ENCODE data around the gene TRPM8. TPM values are rescaled to one million over a fixed set of nuclear protein-coding genes. Genes with fewer than 3 reads are reported as not detected.
"Not testable (repeated sequence)": the region's sequence is repeated elsewhere in the genome, so short reads cannot be mapped to it uniquely, and the experiment has no call there.

The TRPM8 gene
- total and polyA plus RNA-seq, 9 donors = 0.92 TPM; not detected in 8

DNA sequence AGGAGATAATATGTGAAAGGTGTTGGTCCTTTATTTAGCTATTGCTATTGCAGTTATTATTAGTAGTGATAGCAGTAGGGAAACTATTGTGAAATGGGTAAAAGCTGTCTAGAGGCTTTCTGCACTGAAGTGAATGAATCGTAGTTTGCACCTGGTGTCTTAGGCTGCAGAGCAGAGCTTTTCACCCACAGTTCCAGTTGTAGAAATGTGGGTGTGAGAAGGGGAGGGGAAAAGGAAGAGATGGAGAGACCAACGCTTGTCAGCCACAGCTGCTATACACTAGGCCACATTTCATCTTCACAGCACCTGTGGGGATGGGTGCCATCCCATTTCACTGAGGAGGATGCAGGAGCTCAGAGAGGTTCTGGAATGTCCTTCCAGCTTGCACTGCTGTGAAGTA is 50.0 kb downstream of the TRPM8 start:
- TF ChIP-seq EP300 (IDR thresholded peaks at IDR 0.05) (no peak), POLR2A (IDR thresholded peaks at IDR 0.05) (no peak)
- TF ChIP-seq, protein P1, sequence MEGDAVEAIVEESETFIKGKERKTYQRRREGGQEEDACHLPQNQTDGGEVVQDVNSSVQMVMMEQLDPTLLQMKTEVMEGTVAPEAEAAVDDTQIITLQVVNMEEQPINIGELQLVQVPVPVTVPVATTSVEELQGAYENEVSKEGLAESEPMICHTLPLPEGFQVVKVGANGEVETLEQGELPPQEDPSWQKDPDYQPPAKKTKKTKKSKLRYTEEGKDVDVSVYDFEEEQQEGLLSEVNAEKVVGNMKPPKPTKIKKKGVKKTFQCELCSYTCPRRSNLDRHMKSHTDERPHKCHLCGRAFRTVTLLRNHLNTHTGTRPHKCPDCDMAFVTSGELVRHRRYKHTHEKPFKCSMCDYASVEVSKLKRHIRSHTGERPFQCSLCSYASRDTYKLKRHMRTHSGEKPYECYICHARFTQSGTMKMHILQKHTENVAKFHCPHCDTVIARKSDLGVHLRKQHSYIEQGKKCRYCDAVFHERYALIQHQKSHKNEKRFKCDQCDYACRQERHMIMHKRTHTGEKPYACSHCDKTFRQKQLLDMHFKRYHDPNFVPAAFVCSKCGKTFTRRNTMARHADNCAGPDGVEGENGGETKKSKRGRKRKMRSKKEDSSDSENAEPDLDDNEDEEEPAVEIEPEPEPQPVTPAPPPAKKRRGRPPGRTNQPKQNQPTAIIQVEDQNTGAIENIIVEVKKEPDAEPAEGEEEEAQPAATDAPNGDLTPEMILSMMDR (IDR thresholded peaks at IDR 0.05) = no peak
- no peaks in the 10 kb centered on the region for H3K9me3 ChIP-seq
- intact Hi-C loops (cut with DNase I) = no loop called here
- no peaks in the 10 kb centered on the region for H3K27me3 ChIP-seq
- no peak overlapping the region for H3K4me3 ChIP-seq
- 71 to 82% (median 75%) methylated on average over 2 of the region's 2 CpGs for WGBS, 3 donors
- no peak for DNase-seq
- H3K4me1 ChIP-seq (ENCODE audit: insufficient read depth) = no peaks in the 10 kb centered on the region
- no peak overlapping the region for H3K27ac ChIP-seq
- no peaks in the 10 kb centered on the region for H3K36me3 ChIP-seq

DNA sequence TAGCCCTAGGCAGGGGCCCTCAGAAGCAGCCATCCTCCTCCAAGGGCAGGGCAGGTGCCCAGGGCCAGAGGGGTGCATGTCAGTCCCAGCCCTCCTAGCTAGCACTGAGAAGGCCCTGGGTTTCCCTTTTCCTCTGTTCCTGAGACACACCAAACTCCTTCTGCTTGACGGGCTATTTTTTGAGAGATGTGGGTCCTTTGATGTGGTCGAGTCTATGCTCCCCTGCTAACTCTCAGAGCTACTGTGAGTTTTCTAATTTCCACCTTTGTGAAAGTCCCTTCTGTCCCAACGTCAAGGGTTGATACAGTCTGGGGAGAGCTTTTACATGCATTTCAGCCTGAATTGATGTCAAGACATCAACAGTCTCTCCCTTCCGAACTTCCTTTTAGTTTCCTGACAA is 51.4 kb downstream of the TRPM8 start:
- no peak overlapping the region for H3K27ac ChIP-seq
- no peak for TF ChIP-seq EP300 (IDR thresholded peaks at IDR 0.05)
- TF ChIP-seq, protein P1 (IDR thresholded peaks at IDR 0.05) = no peak
- TF ChIP-seq POLR2A (IDR thresholded peaks at IDR 0.05) = no peak
- H3K4me1 ChIP-seq (ENCODE audit: insufficient read depth) = no peaks in the 10 kb centered on the region
- H3K27me3 ChIP-seq = no peaks in the 10 kb centered on the region
- WGBS, 3 donors = 63 to 76% (median 75%) methylated on average over 4 of the region's 4 CpGs
- intact Hi-C loops (cut with DNase I) = no loop called here
- no peak for DNase-seq
- H3K4me3 ChIP-seq = no peak overlapping the region
- no peaks in the 10 kb centered on the region for H3K9me3 ChIP-seq
- no peaks in the 10 kb centered on the region for H3K36me3 ChIP-seq

DNA sequence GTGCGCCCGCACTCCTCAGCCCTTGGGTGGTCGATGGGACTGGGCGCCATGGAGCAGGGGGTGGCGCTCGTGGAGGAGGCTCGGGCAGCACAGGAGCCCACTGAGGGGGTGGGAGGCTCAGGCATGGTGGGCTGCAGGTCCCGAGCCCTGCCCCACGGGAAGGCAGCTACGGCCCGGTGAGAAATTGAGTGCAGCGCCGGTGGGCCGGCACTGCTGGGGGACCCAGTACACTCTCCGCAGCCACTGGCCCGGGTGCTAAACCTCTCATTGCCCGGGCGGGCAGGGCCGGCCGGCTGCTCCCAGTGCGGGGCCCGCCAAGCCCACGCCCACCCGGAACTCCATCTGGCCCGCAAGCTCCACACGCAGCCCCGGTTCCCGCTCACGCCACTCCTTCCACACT is 55.3 kb downstream of the TRPM8 start:
- H3K27ac ChIP-seq; H3K4me3 ChIP-seq; DNase-seq; intact Hi-C loops (cut with DNase I); H3K4me1 ChIP-seq (ENCODE audit: insufficient read depth); H3K27me3 ChIP-seq; H3K9me3 ChIP-seq; H3K36me3 ChIP-seq: not testable (repeated sequence)
- 92 to 95% (median 93%) methylated on average over 21 to 29 of the region's 29 CpGs for whole genome bisulfite sequencing, 3 donors

DNA sequence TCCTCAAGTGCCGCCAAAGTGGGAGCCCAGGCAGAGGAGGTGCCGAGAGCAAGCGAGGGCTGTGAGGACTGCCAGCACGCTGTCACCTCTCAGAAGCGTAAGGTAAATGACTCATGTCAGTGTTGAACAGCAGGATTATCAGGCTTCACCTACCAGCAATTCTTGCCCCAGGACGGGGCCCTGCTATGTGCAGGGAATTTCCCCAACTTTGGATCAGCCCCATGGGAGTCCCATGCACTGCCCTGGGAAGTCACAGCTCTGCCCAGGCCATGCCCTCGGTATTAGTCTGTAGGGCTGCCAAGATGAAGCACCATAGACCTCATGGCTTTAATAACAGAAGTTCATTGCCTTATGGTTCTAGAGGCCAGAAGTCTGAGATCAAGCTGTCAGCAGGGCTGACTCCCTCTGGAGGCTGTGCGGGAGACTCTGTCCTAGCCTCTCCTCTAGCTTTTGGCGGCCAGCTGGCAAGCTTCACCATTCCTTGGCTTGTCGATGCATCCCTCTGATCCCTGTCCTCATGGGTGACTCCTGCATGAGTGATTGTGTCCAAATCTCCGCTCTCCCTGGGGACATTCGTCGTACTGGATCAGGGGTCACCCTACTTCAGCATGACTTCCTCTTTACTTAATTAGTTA is 55.9 kb downstream of the TRPM8 start:
- Histone ChIP-seq H3K27me3 (no peaks in the 10 kb centered on the region), H3K4me1 (ENCODE audit: insufficient read depth) (no peaks in the 10 kb centered on the region), H3K9me3 (no peaks in the 10 kb centered on the region), H3K36me3 (no peaks in the 10 kb centered on the region), H3K4me3 (no peak overlapping the region), H3K27ac (no peak overlapping the region)
- TF ChIP-seq, protein P1 (IDR thresholded peaks at IDR 0.05) = no peak
- TF ChIP-seq EP300 (IDR thresholded peaks at IDR 0.05) (no peak), POLR2A (IDR thresholded peaks at IDR 0.05) (no peak)
- intact Hi-C loops (cut with DNase I) = no loop called here
- DNase-seq = no peak
- WGBS, 3 donors = 80 to 84% (median 84%) methylated on average over 13 of the region's 13 CpGs

DNA sequence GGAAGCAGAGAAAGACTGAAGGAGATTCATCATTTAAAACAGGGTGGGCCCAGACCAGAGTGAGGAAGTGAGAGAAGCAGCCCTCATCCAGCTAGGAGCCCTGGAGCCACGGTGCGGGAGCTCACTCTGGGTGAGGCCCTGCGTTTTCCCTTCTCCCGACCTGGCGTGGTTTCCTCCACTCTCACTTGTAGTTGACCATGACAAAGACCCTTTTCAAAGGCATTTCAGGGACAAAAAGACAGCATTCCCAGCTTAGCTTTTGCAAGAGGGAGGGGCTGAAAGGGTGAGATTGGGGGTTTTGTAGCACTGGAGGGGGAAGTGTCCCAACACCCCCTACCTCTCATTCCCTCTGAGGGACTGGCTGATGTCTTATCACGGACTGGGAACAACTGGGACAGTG is 56.6 kb downstream of the TRPM8 start:
- no peaks in the 10 kb centered on the region for H3K27me3 ChIP-seq
- no peak overlapping the region for H3K27ac ChIP-seq
- H3K4me3 ChIP-seq = no peak overlapping the region
- 75 to 76% (median 76%) methylated on average over 6 of the region's 6 CpGs for WGBS, 3 donors
- no peaks in the 10 kb centered on the region for H3K36me3 ChIP-seq
- TF ChIP-seq EP300 (IDR thresholded peaks at IDR 0.05) (no peak), POLR2A (IDR thresholded peaks at IDR 0.05) (no peak)
- TF ChIP-seq, protein P1 (IDR thresholded peaks at IDR 0.05) = no peak
- intact Hi-C loops (cut with DNase I) = no loop called here
- H3K4me1 ChIP-seq (ENCODE audit: insufficient read depth) = no peaks in the 10 kb centered on the region
- no peak for DNase-seq
- H3K9me3 ChIP-seq = no peaks in the 10 kb centered on the region

All from ovary (tissue), 9 donors.